GM18907 (cell line): ENCODE data around the gene ZNF296.

Experiments used
- ATAC-seq: cut with Tn5 transposase; IDR thresholded peaks from one replicate; pipeline ENCODE4 v1.9.1; 2021; ENCODE audit warnings: mild to moderate bottlenecking, moderate library complexity; ENCODE audit not compliant: unreplicated experiment

Gene ZNF296

DNA sequence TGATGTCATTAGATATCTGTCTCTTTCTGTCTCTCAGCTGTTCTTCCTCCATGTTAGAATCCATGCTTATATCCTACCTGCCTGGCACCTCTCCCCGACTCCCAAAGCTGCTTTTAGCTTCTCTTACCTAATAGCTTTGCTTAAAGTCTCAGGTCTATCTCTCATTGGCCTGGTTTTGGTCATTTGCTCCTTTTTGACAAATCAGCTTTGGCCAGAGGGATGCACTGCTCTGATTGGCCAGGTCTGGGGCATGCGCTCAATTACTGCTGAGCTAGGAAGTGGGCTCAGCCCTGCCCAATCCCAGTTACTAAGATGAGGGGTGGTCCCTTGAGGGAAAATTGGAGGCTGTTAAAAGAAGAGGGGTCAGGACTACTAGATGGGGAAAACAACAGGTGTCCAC, 48.9 kb downstream of the ZNF296 start:
- ATAC-seq: no peak

GRCh38 chr19:45025264-45025663, 51.0 kb downstream of the ZNF296 start:
- ATAC-seq: no peak

GRCh38 chr19:45023048-45023447, 53.2 kb downstream of the ZNF296 start:
- no peak for ATAC-seq

GRCh38 chr19:45021971-45022370, 54.3 kb downstream of the ZNF296 start:
- ATAC-seq: no peak
